ENCODE measurements around the gene SLC66A1.

DNA sequence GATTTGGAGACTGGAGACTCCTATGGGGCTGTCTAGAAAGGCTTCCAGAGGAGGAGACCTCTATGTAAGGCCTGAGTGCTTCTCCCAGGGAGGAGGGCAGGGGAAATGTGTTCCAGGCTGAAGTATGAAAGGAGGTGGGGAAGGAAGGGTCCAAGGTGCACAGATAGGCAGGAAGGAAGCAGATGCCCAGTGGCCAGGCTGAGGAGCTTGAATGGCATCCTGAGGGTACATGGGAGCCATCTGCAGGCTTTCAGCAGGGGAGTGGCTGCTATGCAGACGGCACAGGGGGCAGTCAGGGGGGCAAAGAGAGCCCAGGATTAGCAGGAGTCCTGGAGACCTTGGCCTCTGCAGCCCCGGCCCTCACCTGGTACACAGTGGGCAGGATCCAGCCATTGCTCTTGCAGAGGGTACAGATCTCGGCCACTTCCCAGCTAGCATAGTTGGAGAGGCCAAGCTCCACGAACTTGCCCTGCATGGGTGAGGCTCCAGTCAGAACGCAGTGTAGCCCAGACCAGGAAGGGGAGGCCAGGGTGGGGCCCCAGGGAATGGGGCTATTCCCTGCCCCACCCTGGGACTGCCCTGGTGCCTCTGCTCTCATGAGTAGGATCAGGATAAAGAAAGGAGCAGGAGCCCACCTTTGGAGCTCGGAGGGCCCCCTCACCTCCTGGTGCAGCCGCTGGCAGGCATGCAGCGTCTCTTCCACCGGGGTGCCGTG is 4.2 kb upstream of the SLC66A1 start:
- TF ChIP-seq GATA2 (IDR thresholded peaks at IDR 0.05; ENCODE audit: insufficient read depth, insufficient read length, low read depth, low read length) (no peak), POLR2AphosphoS5 (IDR thresholded peaks at IDR 0.05; ENCODE audit: insufficient read depth, low read depth, low read length) (no peak), EZH2 (IDR thresholded peaks at IDR 0.05; ENCODE audit: borderline replicate concordance, low read depth, low read length, severe bottlenecking) (no peak), MYC (IDR thresholded peaks at IDR 0.05; ENCODE audit: low read depth, low read length) (no peak), POLR2A (IDR thresholded peaks at IDR 0.05; ENCODE audit: low read depth, low read length) (no peak), FOS (IDR thresholded peaks at IDR 0.05; ENCODE audit: borderline replicate concordance, insufficient read depth, low read length) (no peak), JUN (IDR thresholded peaks at IDR 0.05; ENCODE audit: borderline replicate concordance, insufficient read depth, insufficient read length, low read depth) (no peak)
- TF ChIP-seq, protein P1, sequence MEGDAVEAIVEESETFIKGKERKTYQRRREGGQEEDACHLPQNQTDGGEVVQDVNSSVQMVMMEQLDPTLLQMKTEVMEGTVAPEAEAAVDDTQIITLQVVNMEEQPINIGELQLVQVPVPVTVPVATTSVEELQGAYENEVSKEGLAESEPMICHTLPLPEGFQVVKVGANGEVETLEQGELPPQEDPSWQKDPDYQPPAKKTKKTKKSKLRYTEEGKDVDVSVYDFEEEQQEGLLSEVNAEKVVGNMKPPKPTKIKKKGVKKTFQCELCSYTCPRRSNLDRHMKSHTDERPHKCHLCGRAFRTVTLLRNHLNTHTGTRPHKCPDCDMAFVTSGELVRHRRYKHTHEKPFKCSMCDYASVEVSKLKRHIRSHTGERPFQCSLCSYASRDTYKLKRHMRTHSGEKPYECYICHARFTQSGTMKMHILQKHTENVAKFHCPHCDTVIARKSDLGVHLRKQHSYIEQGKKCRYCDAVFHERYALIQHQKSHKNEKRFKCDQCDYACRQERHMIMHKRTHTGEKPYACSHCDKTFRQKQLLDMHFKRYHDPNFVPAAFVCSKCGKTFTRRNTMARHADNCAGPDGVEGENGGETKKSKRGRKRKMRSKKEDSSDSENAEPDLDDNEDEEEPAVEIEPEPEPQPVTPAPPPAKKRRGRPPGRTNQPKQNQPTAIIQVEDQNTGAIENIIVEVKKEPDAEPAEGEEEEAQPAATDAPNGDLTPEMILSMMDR (IDR thresholded peaks at IDR 0.05; ENCODE audit: extremely low read depth in 1 of 2, insufficient read depth in 1 of 2, low read depth in 1 of 2, low read length in 2 of 2), result no peak
- TF ChIP-seq, protein P2, sequence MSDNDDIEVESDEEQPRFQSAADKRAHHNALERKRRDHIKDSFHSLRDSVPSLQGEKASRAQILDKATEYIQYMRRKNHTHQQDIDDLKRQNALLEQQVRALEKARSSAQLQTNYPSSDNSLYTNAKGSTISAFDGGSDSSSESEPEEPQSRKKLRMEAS (IDR thresholded peaks at IDR 0.05; ENCODE audit: insufficient read depth, insufficient read length), result no peak

All from endothelial cell of umbilical vein (primary cell).